Esophagus squamous epithelium (tissue), 4 donors: Measurements from ENCODE around the gene GREM1.

Experiments
- POLR2A ChIP-seq, 4 donors: fragments of 450-650 bp; IDR thresholded peaks; one replicate each; pipeline ENCODE4 v1.6.1; 2017; ENCODE audit warnings: antibody characterized with exemption in 4 of 4, mild to moderate bottlenecking in 4 of 4, moderate library complexity in 3 of 4
- TF ChIP-seq, protein P1 (sequence below), 6 experiments: fragments of 450-650 bp in 4 of 6; fragments of 200-600 bp in 2 of 6; sonication (generic) in 2 of 6; IDR thresholded peaks; one replicate each; pipeline ENCODE4 v1.5.1; 2016 to 2019; ENCODE audit warnings: antibody characterized with exemption in 6 of 6, mild to moderate bottlenecking in 4 of 6, moderate library complexity in 4 of 6

DNA sequence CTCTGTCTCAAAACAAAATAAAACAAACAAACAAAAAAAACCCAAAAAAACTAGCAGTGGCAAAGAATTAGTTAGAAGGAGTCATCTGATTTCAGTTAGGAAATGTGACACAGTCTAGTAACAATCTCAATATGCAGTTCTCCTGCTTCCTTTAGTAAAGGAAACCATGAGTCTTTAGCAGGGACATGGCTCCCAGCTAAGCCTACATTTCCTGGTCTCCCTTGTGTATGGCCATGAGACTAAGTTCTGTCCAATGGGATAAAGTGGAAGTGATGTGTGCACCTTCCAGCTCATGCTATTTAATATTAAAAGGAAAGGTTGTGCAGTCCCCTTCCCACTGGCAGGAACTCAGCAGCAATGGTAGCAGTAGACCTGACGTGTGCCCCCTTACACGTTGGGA lies 74.6 kb downstream of the GREM1 start:
- TF ChIP-seq, protein P1, sequence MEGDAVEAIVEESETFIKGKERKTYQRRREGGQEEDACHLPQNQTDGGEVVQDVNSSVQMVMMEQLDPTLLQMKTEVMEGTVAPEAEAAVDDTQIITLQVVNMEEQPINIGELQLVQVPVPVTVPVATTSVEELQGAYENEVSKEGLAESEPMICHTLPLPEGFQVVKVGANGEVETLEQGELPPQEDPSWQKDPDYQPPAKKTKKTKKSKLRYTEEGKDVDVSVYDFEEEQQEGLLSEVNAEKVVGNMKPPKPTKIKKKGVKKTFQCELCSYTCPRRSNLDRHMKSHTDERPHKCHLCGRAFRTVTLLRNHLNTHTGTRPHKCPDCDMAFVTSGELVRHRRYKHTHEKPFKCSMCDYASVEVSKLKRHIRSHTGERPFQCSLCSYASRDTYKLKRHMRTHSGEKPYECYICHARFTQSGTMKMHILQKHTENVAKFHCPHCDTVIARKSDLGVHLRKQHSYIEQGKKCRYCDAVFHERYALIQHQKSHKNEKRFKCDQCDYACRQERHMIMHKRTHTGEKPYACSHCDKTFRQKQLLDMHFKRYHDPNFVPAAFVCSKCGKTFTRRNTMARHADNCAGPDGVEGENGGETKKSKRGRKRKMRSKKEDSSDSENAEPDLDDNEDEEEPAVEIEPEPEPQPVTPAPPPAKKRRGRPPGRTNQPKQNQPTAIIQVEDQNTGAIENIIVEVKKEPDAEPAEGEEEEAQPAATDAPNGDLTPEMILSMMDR (IDR thresholded peaks at IDR 0.05): no peak
- TF ChIP-seq POLR2A (IDR thresholded peaks at IDR 0.05): no peak
